Keratinocyte (primary cell): ENCODE measurements around the gene CPNE9. TPM values are rescaled to one million over a fixed set of nuclear protein-coding genes. Genes with fewer than 3 reads are reported as not detected.

ENCODE experiments used
- DNase-seq: peaks from one replicate; pipeline ENCODE4 v3.0.0-alpha.2; 2011; ENCODE audit warnings: low read depth, missing footprints, low spot score
- FAIRE-seq: peaks from 2 replicates; lab custom pipeline; 2011; peaks lifted over from hg19 to GRCh38; lab: Jason Lieb, UNC
- H2AFZ ChIP-seq: 2 replicates; pipeline ENCODE4 v1.6.0; 2012; ENCODE audit warnings: low read length, control low read depth, inconsistent platforms; ENCODE audit not compliant: control insufficient read depth
- H3K27ac ChIP-seq: 2 replicates; pipeline ENCODE4 v1.5.1; 2011; ENCODE audit warnings: low read length; ENCODE audit not compliant: control insufficient read depth, insufficient read depth
- H3K27me3 ChIP-seq: 3 replicates; pipeline ENCODE4 v1.6.0; 2011; ENCODE audit warnings: low read length; ENCODE audit not compliant: control insufficient read depth, insufficient read depth; ENCODE audit errors: extremely low read depth
- H3K36me3 ChIP-seq, 2 experiments: 2 replicates in 1 of 2; 3 replicates in 1 of 2; pipeline ENCODE4 v1.5.1; 2011; ENCODE audit warnings: low read length in 2 of 2, mild to moderate bottlenecking in 1 of 2; ENCODE audit not compliant: control insufficient read depth in 2 of 2, insufficient read depth in 2 of 2; ENCODE audit errors: extremely low read depth in 1 of 2
- H3K4me1 ChIP-seq: 3 replicates; pipeline ENCODE4 v1.5.1; 2011; ENCODE audit warnings: low read length; ENCODE audit not compliant: control insufficient read depth, insufficient read depth; ENCODE audit errors: extremely low read depth
- H3K4me2 ChIP-seq: 3 replicates; pipeline ENCODE4 v1.6.0; 2011; ENCODE audit warnings: low read depth, low read length; ENCODE audit not compliant: control insufficient read depth, insufficient read depth; ENCODE audit errors: extremely low read depth
- H3K4me3 ChIP-seq, 3 experiments: fragments of 200-600 bp in 1 of 3; sonication (generic) in 1 of 3; 2 replicates in 2 of 3; 3 replicates in 1 of 3; pipeline ENCODE4 v1.5.1; 2011 to 2016; ENCODE audit warnings: low read length in 3 of 3, mild to moderate bottlenecking in 3 of 3, control low read depth in 2 of 3, inconsistent platforms in 1 of 3, low read depth in 1 of 3, mixed read lengths in 1 of 3, mixed run types in 1 of 3, moderate library complexity in 1 of 3; ENCODE audit not compliant: control insufficient read depth in 2 of 3, insufficient read depth in 2 of 3; ENCODE audit errors: extremely low read depth in 1 of 3
- H3K79me2 ChIP-seq: 2 replicates; pipeline ENCODE4 v1.6.0; 2012; ENCODE audit warnings: low read length; ENCODE audit not compliant: control insufficient read depth, insufficient read depth
- H3K9ac ChIP-seq: 3 replicates; pipeline ENCODE4 v1.6.0; 2011; ENCODE audit warnings: low read length; ENCODE audit not compliant: control insufficient read depth, insufficient read depth; ENCODE audit errors: extremely low read depth
- H3K9me1 ChIP-seq: 3 replicates; pipeline ENCODE4 v1.6.0; 2011; ENCODE audit warnings: low read length; ENCODE audit not compliant: control insufficient read depth, insufficient read depth; ENCODE audit errors: extremely low read depth
- H3K9me3 ChIP-seq: 2 replicates; pipeline ENCODE4 v1.5.1; 2012; ENCODE audit warnings: low read depth, low read length; ENCODE audit not compliant: control insufficient read depth
- H4K20me1 ChIP-seq: 3 replicates; pipeline ENCODE4 v1.6.0; 2011; ENCODE audit warnings: low read length; ENCODE audit not compliant: control insufficient read depth, insufficient read depth; ENCODE audit errors: extremely low read depth
- CTCF ChIP-seq, 3 experiments: IDR thresholded peaks in 1 of 3; conservative IDR thresholded peaks in 1 of 3; optimal IDR thresholded peaks in 1 of 3; 2 replicates in 2 of 3; 3 replicates in 1 of 3; pipeline versions ENCODE3 to v1.5.1; 2011; ENCODE audit warnings: low read length in 3 of 3, mild to moderate bottlenecking in 3 of 3, moderate library complexity in 2 of 3, control low read depth in 1 of 3, inconsistent platforms in 1 of 3; ENCODE audit not compliant: insufficient read depth in 2 of 3; ENCODE audit errors: extremely low read depth in 1 of 3
- EZH2 ChIP-seq: IDR thresholded peaks from one replicate; pipeline ENCODE4 v1.6.1; 2012; ENCODE audit warnings: inconsistent platforms, mild to moderate bottlenecking, low read length, moderate library complexity
- dilution Hi-C: fragments of 300-500 bp; cut with MboI; formaldehyde crosslinking; loops from one replicate; pipeline ENCODE4 v1.7.0; 2020; ENCODE audit warnings: low sequenced_read_pairs; ENCODE audit not compliant: extremely low pct_ligation_motif_present
- polyA plus RNA-seq, 5 experiments: library from polyadenylated mRNA; depleted of rRNA in 3 of 5; stranded (reverse) in 3 of 5; stranded (forward) in 1 of 5; unstranded in 1 of 5; fragments of >200 nt; gene quantifications; 1 replicate in 1 of 5; 2 replicates in 3 of 5; 3 replicates in 1 of 5; pipeline versions ENCODE4 v1.2.1 to v1.2.3, GENCODE V29; 2011 to 2012; ENCODE audit warnings: missing spikeins in 2 of 5, low read depth in 1 of 5, low replicate concordance in 1 of 5

Gene CPNE9
- polyA plus RNA-seq, 1 donor (not counting 4 experiments of a cell fraction or from before 2014, with no cell fraction given) = not detected

GRCh38 chr3:9744162-9744561 is 40.5 kb downstream of the CPNE9 start:
- Histone ChIP-seq H3K4me2 (no peak overlapping the region), H3K9me3 (no peaks in the 10 kb centered on the region), H3K27me3 (no peaks in the 10 kb centered on the region), H3K4me3 (no peak overlapping the region), H3K4me1 (peaks cover 2% of the 10 kb centered on the region), H3K79me2 (peaks cover 5% of the 10 kb centered on the region), H3K9ac (no peak overlapping the region), H3K36me3 (peaks cover 59 to 65% of the 10 kb centered on the region in 2 experiments), H2AFZ (no peak overlapping the region), H4K20me1 (no peaks in the 10 kb centered on the region), H3K27ac (no peak overlapping the region), H3K9me1 (no peaks in the 10 kb centered on the region)
- TF ChIP-seq CTCF (optimal IDR thresholded peaks at IDR 0.05 in 1 of 3, IDR thresholded peaks at IDR 0.05 in 1 of 3, conservative IDR thresholded peaks at IDR 0.05 in 1 of 3; ENCODE audit: extremely low read depth in 1 of 3, insufficient read depth in 2 of 3, low read length in 3 of 3) (no peak), EZH2 (no peak)
- DNase-seq (no peak), FAIRE-seq (no peak)
- dilution Hi-C loops = no loop called here

- H3K4me1 ChIP-seq = peaks cover 9% of the 10 kb centered on the region
- no peaks in the 10 kb centered on the region for H3K9me3 ChIP-seq
- H3K36me3 ChIP-seq = peaks cover 47 to 53% of the 10 kb centered on the region in 2 experiments
- no peak overlapping the region for H3K4me2 ChIP-seq
- H3K4me3 ChIP-seq = no peak overlapping the region
- FAIRE-seq = no peak
- no peaks in the 10 kb centered on the region for H3K27me3 ChIP-seq
- no peak overlapping the region for H2AFZ ChIP-seq
- H3K9ac ChIP-seq = no peak overlapping the region
- no peaks in the 10 kb centered on the region for H3K79me2 ChIP-seq
- H3K27ac ChIP-seq = no peak overlapping the region
- dilution Hi-C loops = no loop called here
- no peaks in the 10 kb centered on the region for H3K9me1 ChIP-seq
- DNase-seq = no peak
- no peaks in the 10 kb centered on the region for H4K20me1 ChIP-seq
- TF ChIP-seq EZH2 = no peak
These were observed 41.9 kb downstream of the CPNE9 start for GRCh38 chr3:9745521-9745920.

- Histone ChIP-seq H3K9ac (no peak overlapping the region), H3K36me3 (peaks cover 42 to 47% of the 10 kb centered on the region in 2 experiments), H3K79me2 (peaks cover 4% of the 10 kb centered on the region), H3K4me1 (peaks cover 14% of the 10 kb centered on the region), H3K27me3 (no peaks in the 10 kb centered on the region), H3K4me2 (no peak overlapping the region), H4K20me1 (no peaks in the 10 kb centered on the region), H3K9me3 (no peaks in the 10 kb centered on the region), H2AFZ (no peak overlapping the region), H3K9me1 (no peaks in the 10 kb centered on the region), H3K27ac (no peak overlapping the region), H3K4me3 (no peak overlapping the region)
- dilution Hi-C loops = no loop called here
- TF ChIP-seq EZH2 (no peak), CTCF (optimal IDR thresholded peaks at IDR 0.05 in 1 of 3, IDR thresholded peaks at IDR 0.05 in 1 of 3, conservative IDR thresholded peaks at IDR 0.05 in 1 of 3; ENCODE audit: extremely low read depth in 1 of 3, insufficient read depth in 2 of 3, low read length in 3 of 3) (no peak)
- DNase-seq = no peak
- FAIRE-seq = no peak
These were observed 42.7 kb downstream of the CPNE9 start for GRCh38 chr3:9746330-9746729.
